Upper lobe of left lung (tissue), 6 donors: Measurements from ENCODE around the gene HAPLN1. TPM values are rescaled to one million over a fixed set of nuclear protein-coding genes. Genes with fewer than 3 reads are reported as not detected.

ENCODE experiments used
- ATAC-seq, 2 donors: fragments of 200-7000 bp; cut with Tn5 transposase; one replicate each; pipeline ENCODE4 v1.9.1; 2022; ENCODE audit warnings: mild to moderate bottlenecking in 2 of 2, moderate library complexity in 2 of 2; ENCODE audit not compliant: low FRiP score in 2 of 2
- DNase-seq, 2 donors: peaks; one replicate each; pipeline ENCODE4 v3.0.0-alpha.2; 2019 to 2020
- H3K27ac ChIP-seq, 4 donors: fragments of 200-600 bp; sonication (generic); one replicate each; pipeline ENCODE4 v1.5.1; 2016 to 2019
- H3K27me3 ChIP-seq, 4 donors: fragments of 200-600 bp; sonication (generic); one replicate each; pipeline ENCODE4 v1.5.1; 2017 to 2019
- H3K36me3 ChIP-seq, 4 donors: fragments of 200-600 bp; sonication (generic); one replicate each; pipeline ENCODE4 v1.5.1; 2016 to 2019
- H3K4me1 ChIP-seq, 4 donors: fragments of 200-600 bp; sonication (generic); one replicate each; pipeline ENCODE4 v1.5.1; 2018 to 2019
- H3K4me3 ChIP-seq, 4 donors: fragments of 200-600 bp; sonication (generic); one replicate each; pipeline ENCODE4 v1.5.1; 2017 to 2019; ENCODE audit warnings: mild to moderate bottlenecking in 2 of 4, moderate library complexity in 1 of 4
- H3K9me3 ChIP-seq, 4 donors: fragments of 200-600 bp; sonication (generic); one replicate each; pipeline ENCODE4 v1.5.1; 2018 to 2019
- EP300 ChIP-seq, 4 donors: sonication (generic); formaldehyde crosslinking; IDR thresholded peaks; one replicate each; pipeline ENCODE4 v1.5.1; 2017; ENCODE audit warnings: antibody characterized with exemption in 4 of 4, control low read depth in 2 of 4
- POLR2A ChIP-seq, 4 donors: fragments of 450-650 bp; IDR thresholded peaks; one replicate each; pipeline ENCODE4 v1.5.1; 2016 to 2017; ENCODE audit warnings: antibody characterized with exemption in 4 of 4, mild to moderate bottlenecking in 2 of 4
- POLR2AphosphoS5 ChIP-seq, 2 donors: sonication (generic); formaldehyde crosslinking; IDR thresholded peaks; one replicate each; pipeline ENCODE4 v1.5.1; 2017; ENCODE audit warnings: antibody characterized with exemption in 2 of 2
- WGBS, 2 donors: methylation state at CpG; one replicate each; pipeline ENCODE4 v1.1.5; 2017 to 2018; 5-methylcytosine and 5-hydroxymethylcytosine counted together
- small RNA-seq, 4 donors: library from RNA; depleted of rRNA; stranded (forward); fragments of <200 nt; gene quantifications; one replicate each; pipeline ENCODE3, GENCODE V24; 2016
- total RNA-seq, 6 donors: library from RNA; depleted of rRNA in 4 of 6; stranded (reverse); fragments of >200 nt in 4 of 6; gene quantifications; one replicate each; pipeline versions ENCODE4 v1.1.0 to v1.2.1, GENCODE V29; 2016 to 2021
- TF ChIP-seq, protein P1 (sequence below), 6 experiments: fragments of 450-650 bp in 4 of 6; fragments of 200-600 bp in 2 of 6; sonication (generic) in 2 of 6; IDR thresholded peaks; one replicate each; pipeline ENCODE4 v1.5.1; 2016 to 2019; ENCODE audit warnings: antibody characterized with exemption in 6 of 6
- donor health status: DM: no; HTN: no; CAD: no; lungs with moderate emphysema.
- donor health status: DM: no; HTN: yes; CAD: no; lungs with severe emphysema.

HAPLN1 gene
- total RNA-seq, 6 donors from 2014 or later, result 0.30 to 0.46 TPM; not detected in 4

DNA sequence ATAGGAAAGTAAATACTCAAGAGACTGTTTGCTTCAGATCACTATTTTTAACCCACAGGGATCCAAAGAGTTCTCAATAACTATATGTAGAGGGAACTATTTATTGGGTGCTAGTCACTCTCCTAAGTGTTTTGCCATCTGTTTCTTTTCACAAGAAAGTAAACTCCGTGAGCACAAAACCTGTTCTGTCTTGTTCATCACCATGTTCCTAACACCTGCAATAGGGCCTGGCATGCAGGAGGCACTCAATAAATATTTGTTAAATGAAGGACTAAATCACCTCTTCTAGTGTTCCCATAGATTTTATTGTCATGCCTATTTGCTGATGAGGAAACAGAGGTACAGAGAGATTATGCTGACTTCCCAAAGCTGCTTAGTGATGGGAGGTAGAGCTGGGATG lies 130.9 kb downstream of the HAPLN1 start:
- DNase-seq, result no peak

More for the DNA sequence above, 130.9 kb downstream of the HAPLN1 start:
- no peak overlapping the region for H3K27ac ChIP-seq
- ATAC-seq, result no peak
- no peaks in the 10 kb centered on the region for H3K4me1 ChIP-seq
- no peak overlapping the region for H3K4me3 ChIP-seq
- no peak for TF ChIP-seq POLR2AphosphoS5 (IDR thresholded peaks at IDR 0.05)
- no peak for TF ChIP-seq EP300 (IDR thresholded peaks at IDR 0.05)
- TF ChIP-seq, protein P1, sequence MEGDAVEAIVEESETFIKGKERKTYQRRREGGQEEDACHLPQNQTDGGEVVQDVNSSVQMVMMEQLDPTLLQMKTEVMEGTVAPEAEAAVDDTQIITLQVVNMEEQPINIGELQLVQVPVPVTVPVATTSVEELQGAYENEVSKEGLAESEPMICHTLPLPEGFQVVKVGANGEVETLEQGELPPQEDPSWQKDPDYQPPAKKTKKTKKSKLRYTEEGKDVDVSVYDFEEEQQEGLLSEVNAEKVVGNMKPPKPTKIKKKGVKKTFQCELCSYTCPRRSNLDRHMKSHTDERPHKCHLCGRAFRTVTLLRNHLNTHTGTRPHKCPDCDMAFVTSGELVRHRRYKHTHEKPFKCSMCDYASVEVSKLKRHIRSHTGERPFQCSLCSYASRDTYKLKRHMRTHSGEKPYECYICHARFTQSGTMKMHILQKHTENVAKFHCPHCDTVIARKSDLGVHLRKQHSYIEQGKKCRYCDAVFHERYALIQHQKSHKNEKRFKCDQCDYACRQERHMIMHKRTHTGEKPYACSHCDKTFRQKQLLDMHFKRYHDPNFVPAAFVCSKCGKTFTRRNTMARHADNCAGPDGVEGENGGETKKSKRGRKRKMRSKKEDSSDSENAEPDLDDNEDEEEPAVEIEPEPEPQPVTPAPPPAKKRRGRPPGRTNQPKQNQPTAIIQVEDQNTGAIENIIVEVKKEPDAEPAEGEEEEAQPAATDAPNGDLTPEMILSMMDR (IDR thresholded peaks at IDR 0.05), result no peak
- no peak for TF ChIP-seq POLR2A (IDR thresholded peaks at IDR 0.05)
- 71 to 76% methylated on average over 1 of the region's 1 CpG for WGBS, 2 donors
- no peaks in the 10 kb centered on the region for H3K27me3 ChIP-seq
- H3K9me3 ChIP-seq, result no peaks in the 10 kb centered on the region
- no peaks in the 10 kb centered on the region for H3K36me3 ChIP-seq

Small RNA genes lying within 50 kb of the gene (small RNA-seq; reads per million reads assigned to genes)
- gene RN7SKP295 (0 reads per million in 4 donors), gene RNU6-620P (0 reads per million in 4 donors)

Other genes starting within 250 kb of the HAPLN1 start
- gene VCAN, start 249.1 kb downstream of the HAPLN1 start, total RNA-seq, result 100 to 1,000 TPM in 4 of 6 donors, 10 to 100 TPM in 2; 73.3 to 254 (median 121) TPM